ENCODE measurements around the gene GAS7. TPM values are rescaled to one million over a fixed set of nuclear protein-coding genes. Genes with fewer than 3 reads are reported as not detected.

GAS7 gene
- total RNA-seq, 2 donors from 2014 or later: 1.1 to 5.2 TPM

DNA sequence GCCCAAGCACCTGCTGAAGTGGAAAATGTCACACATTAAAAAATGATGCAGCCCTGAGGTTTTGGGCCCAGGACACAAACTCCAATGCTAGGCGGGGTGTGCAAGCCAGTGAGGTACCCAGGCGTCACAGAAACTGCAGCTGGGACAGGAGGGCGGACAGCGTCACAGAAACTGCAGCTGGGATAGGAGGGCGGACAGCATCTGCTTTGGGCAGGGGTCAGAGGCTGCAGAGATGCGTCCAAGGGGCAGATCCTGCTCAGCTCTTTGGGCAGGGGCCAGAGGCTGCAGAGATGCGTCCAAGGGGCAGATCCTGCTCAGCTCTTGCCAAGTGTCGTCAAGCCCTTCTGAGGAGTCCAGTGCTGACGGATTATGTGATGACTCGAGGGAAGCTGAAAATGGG, 249.5 kb downstream of the GAS7 start:
- Mint-ChIP-seq H3K36me3 (ENCODE audit: low read depth) (no peaks in the 10 kb centered on the region), H3K27me3 (peaks cover 18% of the 10 kb centered on the region), H3K27ac (no peak overlapping the region), H3K4me3 (no peak overlapping the region), H3K4me1 (peaks cover 3% of the 10 kb centered on the region)
- ATAC-seq (no peak), DNase-seq (no peak)
- no peaks in the 10 kb centered on the region for H3K9me3 ChIP-seq (ENCODE audit: control insufficient read depth, low read length, poor library complexity, severe bottlenecking)

DNA sequence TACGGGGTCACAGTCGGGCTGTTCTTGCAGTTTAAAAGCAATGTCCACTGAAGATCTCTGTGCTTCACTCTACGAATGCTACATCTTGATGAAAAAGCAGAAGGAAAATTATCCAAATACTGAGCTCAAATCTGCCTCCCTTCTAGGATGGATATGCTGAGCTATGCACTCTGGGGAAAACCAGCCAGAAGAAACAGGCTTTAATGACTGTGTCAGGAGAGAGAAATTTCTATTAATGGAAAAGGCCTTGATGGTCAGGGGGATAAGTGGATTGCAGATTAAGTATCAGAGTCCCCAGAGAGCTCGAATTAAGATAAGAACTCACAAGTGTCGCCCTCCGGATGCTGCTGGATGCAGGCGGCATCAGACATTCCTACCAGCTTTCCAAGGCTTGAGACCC, 253.7 kb downstream of the GAS7 start:
- peaks cover 24% of the 10 kb centered on the region for H3K27me3 Mint-ChIP-seq

DNA sequence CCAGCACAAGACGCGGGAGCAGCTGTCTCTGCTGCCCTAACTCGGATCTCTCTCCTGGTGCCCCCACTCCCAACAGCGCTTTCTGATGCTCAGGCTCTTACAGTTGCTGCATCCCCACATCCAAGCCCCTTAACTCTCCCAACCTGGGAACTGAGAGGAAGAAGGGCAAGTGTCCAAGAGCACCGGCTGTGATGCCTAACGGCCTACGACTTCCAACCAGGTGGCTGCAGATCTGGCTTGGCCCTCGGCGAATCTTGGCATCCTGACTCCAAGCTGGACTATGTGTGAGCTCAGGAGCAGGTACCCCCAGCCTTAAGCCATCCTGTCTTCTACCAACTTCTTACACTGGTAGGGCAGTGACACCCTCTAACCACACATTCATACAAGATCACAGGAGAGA, 255.1 kb downstream of the GAS7 start:
- no peak overlapping the region for H3K4me3 Mint-ChIP-seq

More for the DNA sequence above, 253.7 kb downstream of the GAS7 start:
- DNase-seq (no peak), ATAC-seq (no peak)
- no peaks in the 10 kb centered on the region for H3K9me3 ChIP-seq (ENCODE audit: control insufficient read depth, low read length, poor library complexity, severe bottlenecking)
- Mint-ChIP-seq H3K4me3 (no peak overlapping the region), H3K36me3 (ENCODE audit: low read depth) (no peaks in the 10 kb centered on the region), H3K27ac (no peak overlapping the region), H3K4me1 (peaks cover 3% of the 10 kb centered on the region)

DNA sequence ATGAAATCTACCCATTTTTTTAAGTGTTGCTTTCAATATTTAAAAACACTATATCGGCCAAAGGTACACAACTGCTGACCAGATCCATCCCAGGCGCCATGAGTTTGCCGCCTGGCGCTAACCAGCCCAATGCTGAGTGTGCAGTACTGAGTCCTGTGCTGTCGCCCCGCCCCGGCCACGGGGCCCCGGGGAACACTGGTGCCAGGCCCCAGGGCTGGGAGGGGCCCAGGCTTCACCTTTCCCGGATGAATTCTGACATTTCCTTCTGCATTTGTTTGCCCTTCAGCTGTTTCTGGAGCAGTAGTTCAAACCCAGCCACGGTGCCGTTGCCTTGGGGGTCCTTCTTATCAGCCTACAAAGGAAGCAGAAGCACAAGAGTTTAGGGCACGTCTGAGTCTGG, 255.5 kb downstream of the GAS7 start:
- no peaks in the 10 kb centered on the region for H3K36me3 Mint-ChIP-seq (ENCODE audit: low read depth)
- H3K9me3 ChIP-seq (ENCODE audit: control insufficient read depth, low read length, poor library complexity, severe bottlenecking): no peaks in the 10 kb centered on the region
- ATAC-seq: no peak
- no peak overlapping the region for H3K4me3 Mint-ChIP-seq
- H3K27me3 Mint-ChIP-seq: peaks cover 24% of the 10 kb centered on the region
- DNase-seq: no peak
- H3K4me1 Mint-ChIP-seq: no peaks in the 10 kb centered on the region
- no peak overlapping the region for H3K27ac Mint-ChIP-seq

More for the DNA sequence above, 255.1 kb downstream of the GAS7 start:
- ATAC-seq (no peak), DNase-seq (no peak)
- H3K9me3 ChIP-seq (ENCODE audit: control insufficient read depth, low read length, poor library complexity, severe bottlenecking): no peaks in the 10 kb centered on the region
- Mint-ChIP-seq H3K4me1 (no peaks in the 10 kb centered on the region), H3K27ac (no peak overlapping the region), H3K36me3 (ENCODE audit: low read depth) (no peaks in the 10 kb centered on the region), H3K27me3 (peaks cover 24% of the 10 kb centered on the region)

DNA sequence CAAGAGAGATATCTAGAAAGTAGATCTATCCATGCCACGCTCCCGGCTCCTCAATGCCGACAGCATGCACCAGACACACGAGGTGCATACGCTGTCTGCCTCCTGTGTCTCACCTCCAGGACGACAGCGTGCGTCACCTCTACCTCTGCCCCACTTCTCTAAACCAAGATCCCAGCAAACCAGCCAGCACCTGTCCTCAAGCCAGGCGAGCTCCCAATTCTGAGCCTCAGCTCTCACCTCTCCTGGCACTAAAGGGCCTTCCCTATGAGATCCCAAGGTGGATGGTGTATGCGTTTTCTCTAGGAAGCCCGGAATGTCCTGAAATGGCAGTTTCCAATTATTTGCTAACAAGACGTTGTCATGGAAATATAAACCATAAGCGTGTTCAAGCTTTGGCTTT, 257.1 kb downstream of the GAS7 start:
- no peaks in the 10 kb centered on the region for H3K9me3 ChIP-seq (ENCODE audit: control insufficient read depth, low read length, poor library complexity, severe bottlenecking)
- no peak overlapping the region for H3K4me3 Mint-ChIP-seq
- H3K4me1 Mint-ChIP-seq: no peaks in the 10 kb centered on the region
- H3K27ac Mint-ChIP-seq: no peak overlapping the region
- no peaks in the 10 kb centered on the region for H3K36me3 Mint-ChIP-seq (ENCODE audit: low read depth)
- peaks cover 24% of the 10 kb centered on the region for H3K27me3 Mint-ChIP-seq
- DNase-seq (no peak), ATAC-seq (no peak)

DNA sequence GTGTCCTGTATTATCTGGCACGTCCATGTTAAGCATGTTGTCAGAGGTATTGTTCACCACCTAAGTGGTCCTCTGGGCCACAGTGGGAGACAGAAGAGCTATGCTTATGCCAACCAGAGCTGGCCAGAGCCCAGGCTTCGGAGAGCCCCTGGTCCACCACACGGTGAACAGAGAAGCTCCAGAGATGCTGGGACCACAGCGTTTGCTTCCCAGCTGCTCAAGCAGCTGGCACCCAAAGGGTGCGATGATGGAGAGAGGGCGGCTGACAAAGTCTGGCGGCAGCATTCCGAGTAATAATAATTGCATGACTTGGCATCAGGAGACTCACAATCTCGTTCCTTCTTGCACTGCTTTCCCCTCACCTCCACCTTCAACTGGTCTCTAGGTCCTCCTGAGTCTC, 257.6 kb downstream of the GAS7 start:
- H3K4me1 Mint-ChIP-seq: no peaks in the 10 kb centered on the region
- H3K27me3 Mint-ChIP-seq: peaks cover 24% of the 10 kb centered on the region
- ATAC-seq (no peak), DNase-seq (no peak)
- no peaks in the 10 kb centered on the region for H3K9me3 ChIP-seq (ENCODE audit: control insufficient read depth, low read length, poor library complexity, severe bottlenecking)
- H3K4me3 Mint-ChIP-seq: no peak overlapping the region
- no peak overlapping the region for H3K27ac Mint-ChIP-seq
- H3K36me3 Mint-ChIP-seq (ENCODE audit: low read depth): no peaks in the 10 kb centered on the region

DNA sequence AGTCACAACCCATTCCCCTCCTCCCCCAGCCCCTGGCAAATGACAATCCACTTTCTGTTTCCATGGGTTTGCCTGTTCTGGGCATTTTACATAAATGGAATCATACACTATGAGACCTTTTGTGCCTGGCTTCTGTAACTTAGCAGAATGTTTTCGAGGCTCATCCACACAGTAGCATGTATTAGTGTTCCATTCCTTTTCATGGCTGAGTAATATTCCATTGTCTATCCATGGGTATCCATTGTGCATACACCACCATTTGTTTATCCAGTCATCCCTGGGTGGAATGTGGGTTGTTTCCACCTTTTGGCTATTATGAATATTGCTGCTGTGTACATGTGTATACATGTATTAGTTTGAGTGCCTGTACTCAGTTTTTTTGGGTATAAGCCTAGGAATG, 259.6 kb downstream of the GAS7 start:
- Mint-ChIP-seq H3K27me3 (peaks cover 10% of the 10 kb centered on the region), H3K4me1 (no peaks in the 10 kb centered on the region), H3K36me3 (ENCODE audit: low read depth) (no peaks in the 10 kb centered on the region), H3K27ac (no peak overlapping the region), H3K4me3 (no peak overlapping the region)
- DNase-seq: no peak
- ATAC-seq: no peak
- H3K9me3 ChIP-seq (ENCODE audit: control insufficient read depth, low read length, poor library complexity, severe bottlenecking): no peaks in the 10 kb centered on the region

DNA sequence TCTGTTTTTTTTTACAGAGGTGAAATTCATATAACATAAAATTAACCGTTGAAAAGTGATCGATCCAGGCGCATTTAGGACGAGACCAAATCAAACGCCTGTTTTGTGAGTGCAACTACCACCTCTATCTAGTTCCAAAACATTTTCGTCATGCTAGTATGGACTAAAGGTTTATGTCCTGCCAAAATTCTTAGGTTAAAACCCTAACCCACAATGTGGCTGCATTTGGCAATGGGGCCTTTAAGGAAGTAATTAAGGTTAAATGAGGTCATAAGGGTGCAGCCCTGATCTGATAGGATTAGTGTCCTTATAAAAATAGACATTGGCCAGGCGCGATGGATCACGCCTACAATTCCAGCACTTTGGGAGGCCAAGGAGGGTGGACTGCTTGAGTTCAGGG, 260.5 kb downstream of the GAS7 start:
- Mint-ChIP-seq H3K27me3 (peaks cover 6% of the 10 kb centered on the region), H3K27ac (no peak overlapping the region), H3K4me1 (no peaks in the 10 kb centered on the region), H3K4me3 (no peak overlapping the region), H3K36me3 (ENCODE audit: low read depth) (no peaks in the 10 kb centered on the region)
- no peaks in the 10 kb centered on the region for H3K9me3 ChIP-seq (ENCODE audit: control insufficient read depth, low read length, poor library complexity, severe bottlenecking)
- no peak for ATAC-seq
- no peak for DNase-seq

DNA sequence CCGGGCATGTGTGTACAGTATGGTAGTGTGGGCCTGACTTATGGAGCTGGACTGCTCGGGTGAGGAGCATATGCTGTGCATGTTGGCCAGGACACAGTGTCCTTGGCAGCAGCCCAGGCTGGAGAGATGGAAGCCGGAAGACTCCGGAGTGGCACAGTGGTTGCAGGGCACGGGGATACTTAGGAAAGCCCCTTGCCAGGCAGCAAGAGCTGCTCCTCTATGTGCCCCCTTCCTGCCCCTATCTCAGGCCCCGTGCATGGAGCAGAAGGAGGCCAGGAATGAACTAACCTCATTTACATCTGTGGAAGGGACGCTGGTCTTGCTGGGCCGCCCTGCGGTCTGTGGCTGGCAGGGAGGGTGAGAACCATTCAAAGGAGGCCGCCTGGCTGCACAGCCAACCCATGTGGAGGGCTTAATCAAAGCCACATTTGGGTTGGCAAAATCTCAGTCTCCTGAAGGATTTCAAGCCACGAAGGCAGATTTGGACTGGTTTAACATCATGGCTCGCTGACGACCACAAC, 261.1 kb downstream of the GAS7 start:
- no peaks in the 10 kb centered on the region for H3K36me3 Mint-ChIP-seq (ENCODE audit: low read depth)
- no peaks in the 10 kb centered on the region for H3K4me1 Mint-ChIP-seq
- H3K9me3 ChIP-seq (ENCODE audit: control insufficient read depth, low read length, poor library complexity, severe bottlenecking): no peaks in the 10 kb centered on the region
- H3K27ac Mint-ChIP-seq: no peak overlapping the region
- H3K4me3 Mint-ChIP-seq: no peak overlapping the region
- ATAC-seq (no peak), DNase-seq (no peak)
- H3K27me3 Mint-ChIP-seq: peaks cover 10% of the 10 kb centered on the region

DNA sequence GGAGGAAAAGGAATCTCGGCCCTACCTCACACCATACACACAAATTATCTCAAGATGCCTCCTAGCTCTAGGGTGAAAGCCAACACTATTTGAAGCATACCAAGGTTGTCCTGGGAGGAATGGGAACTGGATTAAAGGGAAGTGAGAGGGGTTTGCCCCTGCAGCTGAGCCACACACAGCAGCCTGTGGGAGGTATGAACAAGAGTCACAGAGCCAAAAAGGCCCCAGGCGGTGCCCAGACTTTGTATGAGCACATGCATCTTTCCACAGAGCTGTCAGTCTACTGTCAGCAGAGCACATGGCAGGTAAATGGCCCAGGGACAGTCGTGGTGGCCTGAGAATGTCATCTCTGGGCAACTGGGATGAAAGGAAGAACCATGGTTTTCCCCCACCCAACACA, 262.3 kb downstream of the GAS7 start:
- no peaks in the 10 kb centered on the region for H3K4me1 Mint-ChIP-seq
- ATAC-seq: no peak
- H3K36me3 Mint-ChIP-seq (ENCODE audit: low read depth): no peaks in the 10 kb centered on the region
- no peak overlapping the region for H3K27ac Mint-ChIP-seq
- H3K9me3 ChIP-seq (ENCODE audit: control insufficient read depth, low read length, poor library complexity, severe bottlenecking): no peaks in the 10 kb centered on the region
- H3K27me3 Mint-ChIP-seq: peaks cover 17% of the 10 kb centered on the region
- H3K4me3 Mint-ChIP-seq: no peak overlapping the region
- no peak for DNase-seq

DNA sequence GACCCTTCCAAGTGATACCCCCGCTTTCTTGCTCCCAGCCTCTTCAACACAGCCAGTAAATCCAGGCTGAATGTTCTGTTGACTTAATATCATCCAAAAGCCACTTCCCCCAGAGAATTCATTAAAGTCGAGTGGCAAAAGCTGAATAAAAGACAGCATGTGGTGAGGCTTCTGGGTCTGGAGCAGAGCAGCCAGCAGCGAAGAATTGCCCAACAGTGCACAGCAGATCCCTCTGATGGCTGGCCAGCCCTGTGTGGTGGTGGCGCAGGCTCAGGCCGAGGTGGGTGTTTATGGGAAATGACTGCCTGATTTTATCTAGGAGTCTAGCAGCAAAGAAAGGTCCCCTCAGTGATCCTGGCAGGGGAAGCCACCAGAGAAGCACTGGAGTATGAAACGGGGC, 263.0 kb downstream of the GAS7 start:
- no peak for DNase-seq
- ATAC-seq: no peak

DNA sequence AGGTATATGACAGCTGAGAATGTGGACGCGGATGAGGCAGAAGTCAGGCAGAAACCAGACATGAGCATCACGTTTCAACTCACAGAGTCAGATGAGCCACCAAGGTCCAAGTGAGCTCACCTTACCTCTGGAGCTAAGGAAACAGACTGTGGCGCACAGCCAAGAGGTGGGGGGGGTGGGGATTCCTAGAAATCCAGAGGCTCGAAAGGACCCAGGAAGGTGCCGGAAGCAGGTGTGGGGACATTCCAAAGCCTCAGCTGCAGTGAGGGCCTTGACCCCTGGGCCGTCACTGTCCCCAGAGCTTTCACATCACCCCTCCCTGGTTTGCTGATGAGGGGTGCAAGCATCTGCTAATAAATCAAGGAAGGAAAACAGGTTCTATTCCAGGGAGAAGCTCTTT, 264.1 kb downstream of the GAS7 start:
- DNase-seq (no peak), ATAC-seq (no peak)
- no peak overlapping the region for H3K27ac Mint-ChIP-seq
- H3K27me3 Mint-ChIP-seq: peaks cover 16% of the 10 kb centered on the region
- no peaks in the 10 kb centered on the region for H3K9me3 ChIP-seq (ENCODE audit: control insufficient read depth, low read length, poor library complexity, severe bottlenecking)
- H3K36me3 Mint-ChIP-seq (ENCODE audit: low read depth): no peaks in the 10 kb centered on the region
- no peaks in the 10 kb centered on the region for H3K4me1 Mint-ChIP-seq
- no peak overlapping the region for H3K4me3 Mint-ChIP-seq

More for the DNA sequence above, 263.0 kb downstream of the GAS7 start:
- Mint-ChIP-seq H3K4me3 (no peak overlapping the region), H3K27ac (no peak overlapping the region), H3K27me3 (peaks cover 16% of the 10 kb centered on the region), H3K36me3 (ENCODE audit: low read depth) (no peaks in the 10 kb centered on the region), H3K4me1 (no peaks in the 10 kb centered on the region)
- no peaks in the 10 kb centered on the region for H3K9me3 ChIP-seq (ENCODE audit: control insufficient read depth, low read length, poor library complexity, severe bottlenecking)

DNA sequence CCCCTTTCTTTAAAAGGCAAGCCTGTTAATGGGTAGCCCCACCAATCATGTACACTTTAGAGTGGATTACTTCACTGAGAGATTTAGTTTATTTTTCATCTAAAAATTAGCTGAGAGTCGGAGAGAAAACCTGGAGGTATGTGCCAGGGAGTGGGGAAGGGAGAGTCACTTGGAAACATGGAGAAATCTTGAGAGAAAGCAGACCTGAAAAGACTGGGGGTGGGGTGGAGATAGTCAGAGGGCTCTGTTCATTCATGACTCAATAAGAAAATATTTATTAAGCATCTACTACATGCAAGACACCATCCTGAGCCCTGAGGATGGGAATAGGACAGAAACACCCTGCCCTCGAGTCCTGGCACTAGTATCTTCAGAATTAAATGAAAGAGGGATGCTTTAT, 265.9 kb downstream of the GAS7 start:
- no peak overlapping the region for H3K27ac Mint-ChIP-seq
- ATAC-seq: no peak
- H3K9me3 ChIP-seq (ENCODE audit: control insufficient read depth, low read length, poor library complexity, severe bottlenecking): no peaks in the 10 kb centered on the region
- H3K4me3 Mint-ChIP-seq: no peak overlapping the region
- no peak for DNase-seq
- H3K4me1 Mint-ChIP-seq: no peaks in the 10 kb centered on the region
- H3K27me3 Mint-ChIP-seq: peaks cover 22% of the 10 kb centered on the region
- no peaks in the 10 kb centered on the region for H3K36me3 Mint-ChIP-seq (ENCODE audit: low read depth)

DNA sequence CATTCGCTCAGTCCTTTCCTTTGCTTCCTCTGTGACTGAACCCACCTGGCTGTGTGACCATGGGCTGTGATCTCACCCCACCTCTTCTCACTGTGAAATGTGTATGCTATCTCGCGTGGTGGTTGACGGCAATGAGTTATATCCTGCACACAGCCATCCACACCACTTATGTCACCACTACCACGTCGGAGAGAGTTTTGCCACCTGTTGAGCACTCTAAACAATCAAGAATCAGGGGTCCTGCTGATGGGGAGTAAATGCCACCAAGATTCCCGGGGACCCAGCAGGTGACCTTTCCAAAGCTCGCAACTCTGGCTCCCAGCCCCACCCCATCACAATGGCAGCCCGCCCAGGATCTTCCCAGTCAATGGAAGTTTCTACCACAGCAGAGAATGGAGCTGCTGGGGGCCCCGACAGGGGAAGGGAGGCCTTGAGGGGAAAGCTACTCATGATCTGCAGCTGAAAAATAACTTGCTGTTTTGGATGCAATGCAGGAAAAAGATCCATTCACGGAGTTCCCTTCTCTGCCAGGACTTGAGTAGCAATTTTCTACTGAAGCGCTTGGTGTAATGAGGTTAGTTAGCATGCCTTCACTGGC, 267.2 kb downstream of the GAS7 start:
- H3K27ac Mint-ChIP-seq: no peak overlapping the region
- H3K4me1 Mint-ChIP-seq: no peaks in the 10 kb centered on the region
- ATAC-seq: no peak
- peaks cover 22% of the 10 kb centered on the region for H3K27me3 Mint-ChIP-seq
- H3K36me3 Mint-ChIP-seq (ENCODE audit: low read depth): no peaks in the 10 kb centered on the region
- H3K9me3 ChIP-seq (ENCODE audit: control insufficient read depth, low read length, poor library complexity, severe bottlenecking): no peaks in the 10 kb centered on the region
- no peak overlapping the region for H3K4me3 Mint-ChIP-seq
- DNase-seq: no peak
